ENCODE results near the gene NDUFS7.

NDUFS7 gene

DNA sequence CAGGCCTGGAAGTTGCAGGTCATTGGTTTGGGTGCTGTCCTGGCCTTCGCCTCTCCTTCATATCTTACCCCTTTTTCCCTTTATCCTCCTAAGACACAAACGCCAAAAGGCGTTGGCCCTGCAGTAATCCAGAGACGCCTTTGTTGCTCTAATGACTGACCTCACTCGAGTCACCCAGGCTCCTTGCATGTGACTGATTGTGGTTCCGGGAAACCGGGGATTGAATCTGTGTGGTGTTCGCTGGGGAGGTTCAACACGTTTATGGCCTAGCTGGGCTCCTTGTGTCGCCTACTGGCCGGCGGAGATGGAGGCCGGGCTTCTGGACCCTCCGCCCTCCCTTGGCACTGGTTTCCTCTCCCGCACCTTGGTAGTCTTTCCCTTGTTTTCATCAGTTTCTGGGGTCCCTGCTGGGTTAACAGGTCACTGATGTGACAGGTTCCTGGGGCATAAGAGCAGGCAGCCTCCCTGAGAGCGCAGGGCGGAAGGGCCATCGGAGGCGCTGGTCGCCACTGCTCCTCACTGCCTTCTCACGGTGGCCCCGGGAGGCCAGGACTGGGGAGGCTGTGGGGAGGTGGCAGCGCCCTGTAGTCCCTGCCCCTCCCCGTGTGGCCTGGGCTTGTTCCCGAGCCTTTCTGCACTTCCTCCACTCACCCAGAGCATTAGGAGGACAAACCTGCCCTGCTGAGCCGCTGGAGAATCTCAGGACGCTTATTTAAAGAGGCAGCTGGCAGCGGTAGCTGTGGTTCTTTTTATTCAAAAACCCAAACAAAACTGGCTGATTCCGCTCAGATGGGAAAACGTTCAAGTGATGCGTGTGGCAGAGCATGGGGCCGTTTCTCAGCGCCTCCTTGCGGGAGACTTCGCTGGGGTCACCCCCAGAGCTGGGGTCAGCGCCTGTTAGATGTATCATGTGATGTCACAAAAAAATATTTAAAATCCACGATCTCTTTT lies 18.1 kb upstream of the NDUFS7 start:
- no peak for DNase-seq

DNA sequence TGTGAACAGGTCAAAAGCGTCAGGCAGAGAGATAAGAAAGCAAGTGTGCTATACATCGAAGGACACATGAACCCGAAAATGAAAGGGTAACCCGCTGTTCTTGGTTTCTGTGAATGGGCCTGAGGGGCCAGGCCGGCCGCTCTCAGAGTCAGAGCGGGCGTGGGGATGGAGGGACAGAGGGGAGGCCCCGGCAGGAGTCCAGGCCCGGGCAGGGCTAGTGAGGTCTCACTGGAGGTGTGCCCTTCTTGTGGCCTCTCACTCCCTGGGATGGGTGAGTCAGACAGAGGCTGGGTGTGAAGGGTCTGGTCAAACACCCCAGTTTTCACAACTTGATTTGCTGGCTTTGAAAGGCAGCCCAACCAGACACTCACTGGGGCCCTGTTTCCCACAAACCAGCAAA lies 17.4 kb upstream of the NDUFS7 start:
- no peak for DNase-seq

DNA sequence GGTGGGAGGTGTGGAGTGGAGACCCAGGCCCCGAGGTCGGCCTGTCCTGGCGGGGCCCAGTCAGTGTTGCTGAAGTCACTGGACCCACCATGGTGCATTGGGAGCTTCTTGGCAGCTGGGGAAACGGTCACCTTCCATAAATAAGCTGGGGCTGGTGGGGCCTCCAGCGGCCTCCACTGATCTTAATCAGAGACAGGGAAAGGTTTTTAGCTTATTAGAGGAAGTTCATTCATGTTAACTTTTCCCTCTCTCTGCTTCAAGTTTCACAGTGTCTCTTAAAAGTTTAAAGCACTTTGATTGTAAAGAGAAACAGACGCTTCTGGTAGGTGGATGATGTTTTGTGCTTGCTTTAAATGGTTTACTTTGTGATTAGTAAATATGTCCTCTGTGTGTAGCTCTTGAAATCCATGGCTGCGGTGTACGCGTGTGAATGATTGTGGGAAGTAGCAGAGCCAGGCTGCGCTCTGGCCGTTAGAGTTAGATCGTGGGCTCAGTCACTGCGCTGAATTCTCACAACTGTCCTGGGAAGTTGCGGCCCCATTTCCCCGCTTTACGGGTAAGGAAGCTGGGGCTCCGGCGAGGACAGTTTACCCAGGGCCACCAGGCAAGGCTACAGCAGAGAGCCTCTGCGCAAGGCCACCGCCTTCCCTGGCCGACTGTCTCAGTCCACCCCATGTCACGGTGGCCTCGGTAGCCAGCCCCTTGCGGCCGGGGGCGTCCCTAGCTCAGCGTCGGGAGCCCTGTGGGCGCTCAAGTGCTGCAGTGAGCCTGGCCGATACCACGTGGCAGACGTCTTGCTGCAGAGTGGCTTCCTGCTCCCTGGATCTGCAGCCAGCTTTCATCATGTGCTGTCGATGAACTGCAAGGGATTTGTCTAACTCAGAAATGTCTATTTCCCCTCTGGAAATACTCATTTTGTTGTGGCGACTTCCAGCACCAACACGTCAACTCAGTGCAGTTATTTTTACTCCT lies 16.5 kb upstream of the NDUFS7 start:
- DNase-seq, result no peak

DNA sequence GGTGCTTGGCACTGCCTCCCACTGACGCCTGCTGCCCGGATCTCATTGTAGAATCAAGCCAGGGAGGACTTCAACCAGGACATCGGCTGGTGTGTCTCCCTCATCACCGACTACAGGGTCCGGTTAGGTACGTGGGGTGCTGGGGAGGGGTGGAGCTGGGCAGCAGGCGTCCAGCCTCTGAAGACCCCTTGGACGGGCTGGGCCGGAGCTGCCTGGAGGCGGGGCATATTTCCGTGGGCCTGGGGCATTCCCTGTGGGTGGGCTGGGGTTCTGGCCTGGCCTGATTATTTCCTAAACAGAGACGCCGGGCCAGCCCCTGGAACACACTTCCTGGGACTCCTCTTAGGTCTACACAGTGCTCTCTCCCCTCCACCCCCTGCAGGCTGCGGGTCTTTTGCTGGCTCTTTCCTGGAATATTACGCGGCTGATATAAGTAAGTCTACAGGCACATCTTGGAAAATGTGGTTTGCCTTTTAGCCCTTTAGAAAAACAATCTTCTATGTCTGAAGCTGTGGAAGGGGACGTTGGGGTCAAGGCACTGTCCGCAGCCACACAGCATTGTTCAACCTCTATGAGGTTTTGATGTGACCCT lies 14.4 kb upstream of the NDUFS7 start:
- no peak for DNase-seq

DNA sequence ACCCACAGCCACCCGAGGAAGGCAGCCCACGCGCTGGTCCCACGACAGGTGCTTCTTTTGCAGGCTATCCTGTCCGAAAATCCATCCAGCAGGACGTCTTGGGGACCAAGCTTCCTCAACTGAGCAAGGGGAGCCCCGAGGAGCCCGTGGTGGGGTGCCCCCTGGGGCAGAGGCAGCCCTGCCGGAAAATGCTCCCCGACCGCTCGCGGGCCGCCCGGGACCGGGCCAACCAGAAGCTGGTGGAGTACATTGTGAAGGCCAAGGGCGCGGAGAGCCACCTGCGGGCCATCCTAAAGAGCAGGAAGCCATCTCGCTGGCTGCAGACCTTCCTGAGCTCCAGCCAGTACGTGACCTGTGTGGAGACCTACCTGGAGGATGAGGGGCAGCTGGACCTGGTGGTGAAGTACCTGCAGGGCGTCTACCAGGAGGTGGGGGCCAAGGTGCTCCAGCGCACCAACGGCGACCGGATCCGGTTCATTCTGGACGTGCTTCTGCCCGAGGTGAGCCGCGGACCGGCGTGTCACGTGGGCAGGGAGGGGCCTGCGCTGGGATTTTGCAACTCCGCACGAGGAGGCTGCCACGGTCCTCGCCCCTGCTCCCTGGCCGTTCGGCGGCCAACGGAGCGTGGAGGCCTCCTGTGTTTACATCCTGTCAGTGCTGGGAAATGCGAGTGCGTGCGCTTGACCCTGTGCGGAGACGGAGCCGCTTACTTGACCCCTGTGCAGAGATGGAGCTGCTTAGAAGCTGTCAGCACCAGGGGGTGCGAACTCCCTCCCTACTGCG lies 12.9 kb upstream of the NDUFS7 start:
- DNase-seq, result no peak

DNA sequence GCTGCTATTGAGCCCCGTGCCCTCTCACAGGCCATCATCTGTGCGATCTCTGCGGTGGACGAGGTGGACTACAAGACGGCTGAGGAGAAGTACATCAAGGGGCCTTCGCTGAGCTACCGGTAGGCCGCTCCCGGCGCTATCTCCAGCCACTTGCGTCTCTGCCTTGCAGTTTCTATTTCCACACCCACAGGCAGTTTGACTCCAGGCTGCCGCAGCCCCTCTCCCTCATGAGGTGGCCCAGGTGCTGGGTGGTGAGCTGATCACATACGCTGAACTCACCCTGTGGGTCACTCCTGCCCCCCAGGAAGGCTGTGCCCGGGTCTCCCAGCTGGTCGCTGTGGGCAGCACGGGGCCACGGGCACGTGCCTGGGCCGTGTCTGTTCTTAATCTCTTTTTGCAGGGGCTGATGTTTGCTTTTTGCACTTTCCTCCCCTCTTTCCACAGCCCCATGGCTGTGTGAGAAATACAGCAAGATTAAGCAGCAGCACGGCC lies 10.6 kb upstream of the NDUFS7 start:
- DNase-seq, result no peak

DNA sequence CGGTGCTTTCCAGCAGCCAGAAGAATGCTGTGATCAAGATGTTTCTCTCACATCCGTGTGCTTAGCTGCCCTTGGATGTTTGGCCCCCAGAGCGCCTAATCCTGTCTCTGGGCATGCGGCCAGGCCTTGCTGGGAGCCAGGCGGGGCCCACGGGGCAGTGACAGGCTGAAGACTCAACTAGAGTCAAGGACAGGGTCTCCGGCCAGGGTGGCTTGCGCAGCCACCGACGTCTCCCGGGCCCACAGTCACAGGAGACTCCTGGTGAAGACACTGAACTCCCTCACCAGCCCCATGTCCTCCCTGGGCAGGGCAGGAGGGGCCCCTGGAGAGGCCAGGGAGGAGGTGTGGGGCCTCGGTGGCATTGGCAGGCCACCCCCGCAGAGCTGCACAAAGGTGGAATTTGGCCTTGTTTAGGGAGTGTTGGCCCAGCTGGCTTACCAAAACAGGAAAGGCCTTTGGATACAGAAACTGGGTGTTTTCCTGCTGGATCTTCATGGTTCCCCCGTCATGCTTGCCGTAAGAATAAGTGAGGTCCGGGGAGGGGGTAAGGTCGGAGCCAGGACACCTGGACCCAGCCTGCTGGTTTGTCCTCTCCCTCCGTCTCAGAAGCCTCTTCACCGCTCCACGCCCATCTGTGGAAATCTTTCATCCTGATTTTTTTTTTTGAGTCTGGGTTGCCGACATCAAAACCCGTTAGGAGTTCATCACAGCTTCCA lies 10.0 kb upstream of the NDUFS7 start:
- DNase-seq, result no peak

GRCh38 chr19:1374250-1374577 lies 9.5 kb upstream of the NDUFS7 start:
- DNase-seq, result no peak

DNA sequence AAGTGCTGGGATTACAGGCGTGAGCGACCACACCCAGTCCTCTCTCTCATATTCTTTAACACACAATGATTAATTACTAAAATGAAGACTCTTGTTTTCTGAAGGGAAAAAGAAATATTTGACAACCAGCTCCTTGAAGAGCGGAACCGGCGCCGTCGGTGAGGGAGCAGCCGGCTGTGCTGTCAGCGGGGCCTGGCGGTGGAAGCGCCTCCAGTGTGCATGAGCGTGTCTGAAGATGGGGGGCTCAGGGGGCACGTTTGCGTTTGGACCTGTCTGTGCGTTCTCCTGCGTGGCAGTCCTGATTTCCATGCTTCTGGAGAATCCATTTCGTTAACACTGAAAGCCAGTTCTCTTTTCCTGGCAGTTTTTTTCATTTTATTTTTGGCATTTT lies 7.3 kb upstream of the NDUFS7 start:
- DNase-seq, result no peak

DNA sequence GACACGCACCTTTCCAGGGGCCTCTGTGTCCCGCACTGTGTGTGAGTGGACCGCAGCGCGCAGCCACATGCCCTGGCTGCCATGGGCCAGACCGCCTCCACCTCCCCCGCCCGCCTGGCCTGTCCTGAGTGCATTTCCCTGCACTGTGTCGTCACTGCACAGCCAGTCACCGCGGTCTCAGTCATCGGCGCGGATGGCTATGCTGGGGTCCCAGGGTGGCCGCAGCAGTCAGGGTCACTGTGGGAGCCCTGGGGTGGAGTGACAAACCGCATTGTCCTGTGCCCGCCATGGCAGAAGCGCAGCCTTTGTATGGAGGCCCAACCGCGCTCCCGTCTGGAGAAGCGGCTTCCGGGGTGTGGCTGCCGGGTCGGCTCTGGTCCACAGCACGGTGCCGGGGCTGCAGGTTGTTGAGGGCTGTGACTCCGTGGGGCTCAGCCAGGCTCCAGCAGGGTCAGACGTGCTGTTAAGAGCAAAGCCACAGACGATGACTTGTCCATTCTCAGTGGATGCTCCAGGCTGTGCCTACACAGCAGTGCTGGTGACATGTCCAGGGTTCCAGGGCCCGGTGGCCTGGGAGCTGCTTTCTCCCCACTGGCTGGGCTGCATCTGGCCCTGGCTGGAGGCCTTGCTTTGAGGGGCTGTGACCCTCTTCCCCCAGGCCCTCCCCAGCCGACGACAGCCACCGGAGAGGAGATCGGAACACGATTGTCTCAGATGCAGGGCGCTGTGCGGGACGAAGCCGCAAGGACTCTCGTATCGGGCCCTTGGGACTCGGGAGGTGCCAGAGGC lies 6.3 kb upstream of the NDUFS7 start:
- no peak for DNase-seq

DNA sequence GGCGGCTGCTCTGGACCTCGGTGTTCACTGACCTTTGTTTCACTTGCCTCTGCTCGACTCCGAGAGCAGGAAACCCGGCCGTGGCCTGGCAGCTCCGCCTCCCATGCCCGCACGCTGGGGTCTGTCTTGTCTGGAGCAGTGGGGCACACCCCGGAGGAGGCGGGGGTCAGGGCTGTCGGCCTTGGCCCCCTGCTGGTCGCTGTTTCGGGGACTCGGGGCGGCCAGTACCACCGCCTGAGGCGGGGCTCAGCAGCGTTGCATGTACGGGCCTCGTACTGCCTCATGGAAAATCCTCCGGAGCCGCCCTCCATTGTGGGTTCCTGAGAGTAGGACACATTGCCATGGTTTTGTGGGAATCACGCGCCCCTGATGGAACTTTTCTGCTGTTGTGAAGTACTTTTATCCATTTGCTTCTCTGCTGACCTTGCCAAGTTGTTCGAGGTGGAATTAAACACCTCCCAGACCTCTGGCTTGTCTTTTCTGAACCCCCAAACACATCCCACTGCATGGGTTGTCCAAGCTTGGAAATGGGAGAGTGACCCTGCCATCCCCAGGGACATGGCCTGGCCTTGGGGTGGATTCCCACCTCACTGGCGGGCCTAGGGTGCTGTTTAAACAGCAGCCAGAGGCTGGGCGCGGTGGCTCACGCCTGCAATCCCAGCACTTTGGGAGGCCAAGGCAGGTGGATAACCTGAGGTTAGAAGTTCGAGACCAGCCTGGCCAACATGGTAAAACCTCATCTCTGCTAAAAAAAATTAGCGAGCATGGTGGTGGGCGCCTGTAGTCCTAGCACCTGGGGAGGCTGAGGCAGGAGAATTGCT lies 5.5 kb upstream of the NDUFS7 start:
- DNase-seq, result no peak

DNA sequence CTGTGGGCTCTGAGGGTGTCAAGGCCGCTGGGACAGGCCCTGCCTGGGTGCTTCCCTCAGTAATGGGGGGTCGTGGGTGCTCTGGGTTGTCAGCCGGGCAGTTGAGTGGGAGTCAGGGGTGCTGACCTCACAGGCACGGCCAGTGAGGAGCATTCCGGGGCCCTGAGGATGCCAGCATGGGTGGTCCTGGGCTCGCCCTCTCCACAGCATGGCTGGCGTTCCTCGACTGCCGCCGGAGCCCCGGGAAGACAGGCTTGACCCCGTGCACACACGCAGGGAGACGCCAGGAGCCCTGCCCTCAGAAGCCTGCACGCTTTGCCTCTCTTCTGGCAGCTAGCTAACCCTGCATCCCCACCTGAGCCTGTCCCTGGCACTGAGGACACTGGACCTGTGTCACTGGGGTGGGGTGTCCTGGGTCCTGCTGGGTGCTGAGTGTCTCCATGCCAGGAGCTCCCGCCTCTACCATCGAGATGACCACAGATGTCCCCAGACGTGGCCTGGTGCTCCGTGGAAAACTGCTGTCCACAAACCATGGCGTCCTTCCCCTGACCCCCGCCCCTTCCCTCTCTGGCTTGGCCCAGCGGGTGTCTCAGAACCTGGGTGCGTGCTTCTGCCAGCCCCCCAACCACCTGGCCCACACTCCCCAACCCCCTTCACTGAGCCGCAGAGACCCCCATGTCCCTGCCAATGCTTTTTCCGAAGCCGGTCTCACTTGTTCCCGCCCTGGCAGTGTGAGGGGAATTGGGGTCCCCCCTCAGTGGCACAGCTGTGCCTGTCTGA lies 4.4 kb upstream of the NDUFS7 start:
- no peak for DNase-seq

DNA sequence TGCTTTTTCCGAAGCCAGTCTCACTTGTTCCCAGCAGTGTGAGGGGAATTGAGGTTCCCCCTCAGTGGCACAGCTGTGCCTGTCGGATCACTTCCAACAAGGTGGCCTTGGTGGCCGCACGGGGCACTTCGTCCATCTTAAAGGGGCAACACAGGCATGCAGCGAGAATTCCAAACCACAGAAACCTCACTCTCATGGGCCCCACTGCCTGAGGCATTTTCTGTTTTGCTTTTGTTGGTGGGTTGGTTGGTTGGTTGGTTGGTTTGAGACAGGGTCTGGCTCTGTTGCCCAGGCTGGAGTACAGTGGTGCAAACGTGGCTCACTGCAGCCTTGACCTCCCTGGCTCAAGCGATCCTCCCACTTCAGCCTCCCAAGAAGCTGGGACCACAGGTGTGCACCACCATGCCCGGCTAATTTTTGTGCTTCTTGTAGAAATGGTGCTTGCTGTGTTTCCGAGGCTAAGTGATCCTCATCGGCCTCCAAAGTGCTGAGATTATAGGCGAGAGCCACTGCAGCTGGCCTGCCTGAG lies 3.7 kb upstream of the NDUFS7 start:
- DNase-seq, result no peak

GRCh38 chr19:1382250-1382649 lies 1.5 kb upstream of the NDUFS7 start:
- DNase-seq, result no peak

GRCh38 chr19:1383017-1383311 lies 743 bp upstream of the NDUFS7 start:
- DNase-seq, result no peak

DNA sequence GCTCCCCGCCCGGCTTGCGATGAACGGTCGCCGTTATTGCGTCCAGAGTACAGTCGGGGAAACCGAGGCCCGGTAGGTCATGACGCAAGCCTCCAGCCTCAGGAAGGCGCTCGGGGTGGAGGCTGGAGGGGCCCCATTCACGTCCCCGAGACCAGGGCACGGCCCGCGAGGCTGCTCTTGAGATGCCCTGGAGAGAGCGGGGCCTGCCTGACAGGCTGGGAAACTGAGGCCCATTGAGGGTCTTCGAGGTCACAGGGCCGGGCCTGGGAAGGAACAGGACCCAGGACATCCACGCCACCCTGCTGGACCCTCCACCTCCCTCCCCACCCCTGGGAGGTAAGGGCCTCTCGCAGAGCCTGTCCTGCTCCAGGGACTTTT lies 367 bp downstream of the NDUFS7 start:
- DNase-seq, result no peak

DNA sequence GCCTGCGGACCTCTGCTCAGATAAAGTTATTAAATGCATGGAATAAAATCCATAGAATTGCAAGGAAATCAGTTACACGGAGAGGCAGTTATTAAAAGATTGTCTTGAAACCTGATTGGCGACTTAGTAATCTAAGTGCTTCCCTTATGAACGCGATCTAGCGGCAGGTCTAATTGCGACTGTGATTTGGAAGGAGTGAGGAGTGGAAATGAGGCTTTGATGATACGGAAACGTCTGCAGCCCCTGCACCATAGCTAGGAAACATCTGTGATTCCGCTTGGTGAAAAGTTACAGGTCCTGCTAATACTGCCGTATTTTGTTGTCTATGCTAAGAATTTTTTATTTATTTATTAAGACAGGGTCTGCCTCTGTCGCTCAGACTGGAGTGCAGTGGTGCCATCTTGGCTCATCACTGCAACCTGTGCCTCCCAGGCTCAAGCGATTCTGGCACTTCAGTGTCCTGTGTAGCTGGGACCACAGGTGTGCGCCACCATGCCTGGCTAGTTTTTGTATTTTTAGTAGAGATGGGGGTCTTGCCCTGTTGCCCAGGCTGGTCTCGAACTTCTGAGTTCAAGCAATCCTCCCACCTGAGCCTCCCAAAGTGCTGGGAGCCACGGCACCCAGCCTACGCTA lies 887 bp downstream of the NDUFS7 start:
- no peak for DNase-seq

- no peak for DNase-seq
Observed at GRCh38 chr19:1385816-1386215, 2.1 kb downstream of the NDUFS7 start.
